Astrocyte (in vitro differentiated cells and primary cell): Measurements from ENCODE around the gene GBX1.

Source experiments
- EZH2 ChIP-seq: IDR thresholded peaks from 2 replicates; pipeline ENCODE4 v1.6.1; 2012; ENCODE audit warnings: mild to moderate bottlenecking, low read length, inconsistent platforms; ENCODE audit not compliant: insufficient read depth
- TF ChIP-seq, protein P1 (sequence below): IDR thresholded peaks from 2 replicates; pipeline ENCODE4 v1.5.1; 2011; ENCODE audit warnings: low read depth, mild to moderate bottlenecking, inconsistent platforms, low read length, moderate library complexity; ENCODE audit not compliant: insufficient read depth

DNA sequence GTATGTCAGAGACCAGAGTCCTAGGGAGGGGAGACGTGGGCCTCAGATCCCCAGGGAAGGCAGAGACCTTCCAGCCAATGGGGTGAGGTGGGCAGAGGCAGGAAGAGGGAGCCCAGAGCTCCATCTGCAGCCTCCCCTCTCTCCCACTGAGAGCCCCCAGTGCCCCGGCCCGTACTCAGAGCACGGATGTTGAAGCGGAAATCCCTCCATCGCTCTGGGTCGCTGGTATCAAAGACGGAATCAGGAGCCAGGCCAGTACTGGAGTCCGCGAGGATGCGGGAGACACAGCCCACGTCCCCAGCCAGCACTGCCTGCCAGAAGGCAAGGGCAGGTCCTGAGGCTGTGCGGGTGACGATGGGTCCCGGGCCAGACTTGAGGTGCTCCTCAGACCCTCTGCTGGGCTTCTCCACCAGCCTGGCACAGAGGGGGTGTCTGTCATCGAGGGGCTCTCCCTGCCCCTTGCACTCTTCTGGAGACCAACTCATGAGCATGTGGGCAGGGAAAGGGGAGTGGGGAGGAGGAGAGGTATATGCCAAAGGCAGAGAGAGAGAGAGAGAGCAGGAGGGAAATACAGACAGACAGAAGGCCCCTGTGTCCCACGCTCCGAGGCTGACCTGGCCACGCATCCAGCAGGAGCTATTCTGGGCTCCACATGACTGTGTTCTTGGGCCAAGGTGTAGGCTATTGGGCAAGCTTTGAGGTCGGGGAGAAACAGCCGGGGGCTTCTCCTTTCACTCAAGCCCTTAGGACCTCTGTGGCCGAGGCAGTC, 19.3 kb upstream of the GBX1 start, which contains the start of gene ASB10:
- TF ChIP-seq, protein P1, sequence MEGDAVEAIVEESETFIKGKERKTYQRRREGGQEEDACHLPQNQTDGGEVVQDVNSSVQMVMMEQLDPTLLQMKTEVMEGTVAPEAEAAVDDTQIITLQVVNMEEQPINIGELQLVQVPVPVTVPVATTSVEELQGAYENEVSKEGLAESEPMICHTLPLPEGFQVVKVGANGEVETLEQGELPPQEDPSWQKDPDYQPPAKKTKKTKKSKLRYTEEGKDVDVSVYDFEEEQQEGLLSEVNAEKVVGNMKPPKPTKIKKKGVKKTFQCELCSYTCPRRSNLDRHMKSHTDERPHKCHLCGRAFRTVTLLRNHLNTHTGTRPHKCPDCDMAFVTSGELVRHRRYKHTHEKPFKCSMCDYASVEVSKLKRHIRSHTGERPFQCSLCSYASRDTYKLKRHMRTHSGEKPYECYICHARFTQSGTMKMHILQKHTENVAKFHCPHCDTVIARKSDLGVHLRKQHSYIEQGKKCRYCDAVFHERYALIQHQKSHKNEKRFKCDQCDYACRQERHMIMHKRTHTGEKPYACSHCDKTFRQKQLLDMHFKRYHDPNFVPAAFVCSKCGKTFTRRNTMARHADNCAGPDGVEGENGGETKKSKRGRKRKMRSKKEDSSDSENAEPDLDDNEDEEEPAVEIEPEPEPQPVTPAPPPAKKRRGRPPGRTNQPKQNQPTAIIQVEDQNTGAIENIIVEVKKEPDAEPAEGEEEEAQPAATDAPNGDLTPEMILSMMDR, result no peak
- TF ChIP-seq EZH2, result no peak
